Esophagus muscularis mucosa (tissue), 4 donors: ENCODE measurements around the gene MYLK. TPM values are rescaled to one million over a fixed set of nuclear protein-coding genes. Genes with fewer than 3 reads are reported as not detected.
"Not testable (repeated sequence)": the region's sequence is repeated elsewhere in the genome, so short reads cannot be mapped to it uniquely, and the experiment has no call there.

Experiments used
- DNase-seq: peaks from one replicate; pipeline ENCODE4 v3.0.0-alpha.2; 2017; ENCODE audit errors: extremely low spot score
- H3K27ac ChIP-seq, 4 donors: fragments of 200-600 bp; sonication (generic); replicated peaks in 1 of 4; 1 replicate in 3 of 4; 2 replicates in 1 of 4; pipeline ENCODE4 v1.5.1; 2016 to 2019; ENCODE audit warnings: mild to moderate bottlenecking in 1 of 4
- H3K27me3 ChIP-seq, 4 donors: fragments of 200-600 bp; sonication (generic); one replicate each; pipeline versions ENCODE4 v1.5.1 to v1.6.0; 2016 to 2019
- H3K36me3 ChIP-seq, 4 donors: fragments of 200-600 bp; sonication (generic); one replicate each; pipeline ENCODE4 v1.5.1; 2016 to 2019
- H3K4me1 ChIP-seq, 4 donors: fragments of 200-600 bp; sonication (generic); one replicate each; pipeline ENCODE4 v1.5.1; 2016 to 2019
- H3K4me3 ChIP-seq, 4 donors: fragments of 200-600 bp; sonication (generic); 1 replicate in 2 of 4; 2 replicates in 2 of 4; pipeline ENCODE4 v1.5.1; 2016 to 2019; ENCODE audit warnings: mild to moderate bottlenecking in 4 of 4, moderate library complexity in 1 of 4
- H3K9me3 ChIP-seq, 4 donors: fragments of 200-600 bp; sonication (generic); 1 replicate in 3 of 4; 2 replicates in 1 of 4; pipeline ENCODE4 v1.5.1; 2016 to 2019
- CTCF ChIP-seq, 3 experiments: fragments of 200-600 bp in 2 of 3; fragments of 450-650 bp in 1 of 3; sonication (generic) in 2 of 3; IDR thresholded peaks; one replicate each; pipeline ENCODE4 v1.5.1; 2017 to 2019; ENCODE audit warnings: antibody characterized with exemption in 3 of 3, mild to moderate bottlenecking in 2 of 3, moderate library complexity in 1 of 3
- EP300 ChIP-seq: sonication (generic); formaldehyde crosslinking; IDR thresholded peaks from one replicate; pipeline ENCODE4 v1.6.1; 2017; ENCODE audit warnings: antibody characterized with exemption
- POLR2A ChIP-seq: fragments of 450-650 bp; IDR thresholded peaks from one replicate; pipeline ENCODE4 v1.6.1; 2017; ENCODE audit warnings: antibody characterized with exemption, moderate library complexity, mild to moderate bottlenecking, low read depth
- POLR2AphosphoS5 ChIP-seq, 2 donors: sonication (generic); formaldehyde crosslinking; IDR thresholded peaks; one replicate each; pipeline ENCODE4 v1.6.1; 2017; ENCODE audit warnings: antibody characterized with exemption in 2 of 2
- WGBS: methylation state at CpG from one replicate; pipeline ENCODE4 v1.1.5; 2018; 5-methylcytosine and 5-hydroxymethylcytosine counted together
- intact Hi-C: fragments of 100-400 bp; cut with DNase I; formaldehyde crosslinking; loops from one replicate; pipeline ENCODE4 v1.15.1; 2023
- total RNA-seq, 4 donors: library from RNA; depleted of rRNA; stranded (reverse); fragments of >200 nt; gene quantifications; one replicate each; pipeline versions ENCODE4 v1.1.0 to v1.2.1, GENCODE V29; 2016

Gene MYLK
- total RNA-seq, 4 donors from 2014 or later, result 1,983 to 3,208 (median 2,554) TPM

DNA sequence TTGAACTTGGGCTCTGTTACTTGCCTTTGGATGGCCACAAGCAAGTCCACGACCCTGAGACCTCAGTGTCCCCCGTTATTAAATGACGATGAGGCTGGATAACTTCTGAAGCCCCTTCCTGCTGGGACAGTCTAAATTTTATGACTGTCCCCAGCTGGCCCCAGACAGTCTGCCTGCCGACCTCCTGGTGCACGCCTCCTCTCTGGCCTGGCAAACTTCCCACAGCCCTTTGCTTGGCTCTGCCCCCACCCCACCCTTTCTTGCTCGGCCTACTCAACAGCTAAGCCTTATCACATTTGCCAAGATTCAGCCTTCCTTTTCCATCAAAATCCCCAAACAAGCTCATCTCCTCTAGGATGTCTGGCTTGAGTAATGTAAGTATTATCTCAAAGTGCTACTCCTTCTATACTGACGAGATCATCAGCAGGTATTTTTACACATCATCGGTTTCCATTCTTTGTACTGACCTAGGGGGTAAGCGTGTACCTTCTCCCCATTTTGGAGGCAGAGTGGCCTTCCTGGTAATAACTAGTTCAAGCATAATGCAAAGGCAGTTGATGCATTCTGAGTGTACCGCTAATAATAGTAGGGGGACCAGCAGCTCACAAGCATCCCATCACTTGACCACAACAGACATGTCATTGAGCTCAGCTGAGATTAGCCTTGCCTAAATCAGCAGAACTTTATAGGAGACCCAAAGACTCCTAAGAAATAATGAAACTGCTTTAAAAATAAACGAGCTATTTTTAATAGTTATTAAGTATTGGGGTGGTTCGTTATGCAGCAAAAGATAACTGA is 178.4 kb downstream of the MYLK start:
- Histone ChIP-seq H3K27ac (peak overlapping the region; percentile 94 to 97 (median 96)), H3K4me3 (no peak overlapping the region), H3K4me1 (peaks cover 5 to 47% (median 46%) of the 10 kb centered on the region in 4 donors), H3K9me3 (no peaks in the 10 kb centered on the region), H3K36me3 (peaks cover 0 to 4% (median 0%) of the 10 kb centered on the region in 4 donors), H3K27me3 (no peaks in the 10 kb centered on the region)
- DNase-seq, result no peak
- no peak for TF ChIP-seq EP300
- no peak for TF ChIP-seq CTCF (IDR thresholded peaks at IDR 0.05)
- WGBS, result 51% methylated on average over 11 of the region's 12 CpGs
- intact Hi-C loops, result no loop called here

DNA sequence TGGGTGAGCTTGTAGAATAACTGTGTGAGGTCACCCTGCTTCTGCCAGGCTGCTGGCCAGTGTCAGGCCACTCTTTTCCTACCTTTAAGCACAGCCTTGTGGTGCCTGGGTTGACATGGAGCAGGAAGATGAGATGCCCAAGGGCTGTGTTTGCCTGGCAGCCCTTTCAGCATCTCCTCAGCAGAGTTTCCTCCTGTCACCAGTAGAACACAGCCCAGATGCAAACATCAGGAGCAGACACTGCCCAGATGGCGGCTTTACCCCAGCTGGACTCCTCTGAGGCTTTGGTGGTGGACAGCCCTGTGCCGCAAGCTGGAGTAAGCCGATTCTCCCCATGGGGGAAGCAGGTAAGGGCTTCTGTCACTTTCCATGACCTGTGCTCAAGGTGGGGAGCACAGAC is 180.5 kb downstream of the MYLK start:
- H3K4me3 ChIP-seq, DNase-seq, H3K36me3 ChIP-seq, H3K27me3 ChIP-seq, H3K9me3 ChIP-seq: not testable (repeated sequence)
- H3K4me1 ChIP-seq, result peaks cover 5 to 47% (median 46%) of the 10 kb centered on the region in 4 donors
- H3K27ac ChIP-seq, result peak overlapping the region; percentile 94 to 97 (median 96)
- intact Hi-C loops, result loop anchor here (5.0 kb wide), 1 partner anchor 51 kb away; no protein-coding TSS in a partner anchor
- WGBS, result 100% methylated on average over 2 of the region's 3 CpGs

DNA sequence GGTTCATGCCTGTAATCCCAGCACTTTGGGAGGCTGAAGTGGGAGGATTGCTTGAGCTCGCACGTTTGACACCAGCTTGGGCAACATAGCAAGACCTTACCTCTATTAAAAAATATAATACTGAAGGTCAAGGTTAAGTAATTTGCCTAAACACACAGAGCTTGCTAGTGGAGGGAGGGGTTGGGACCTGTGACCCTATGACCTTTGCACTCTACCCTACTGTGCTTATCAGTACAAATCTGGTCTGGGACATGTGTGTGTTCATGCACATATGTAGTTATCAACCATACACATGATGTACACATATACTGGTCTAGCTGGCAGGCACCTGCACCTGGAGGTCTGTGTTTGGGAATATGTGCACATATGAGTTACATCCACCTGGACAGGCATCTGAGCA is 181.4 kb downstream of the MYLK start:
- H3K27ac ChIP-seq, result peak overlapping the region; percentile 94 to 97 (median 96)
- peaks cover 5 to 47% (median 46%) of the 10 kb centered on the region in 4 donors for H3K4me1 ChIP-seq
- WGBS, result 59% methylated on average over 2 of the region's 2 CpGs
- no peak for DNase-seq
- no peaks in the 10 kb centered on the region for H3K27me3 ChIP-seq
- H3K9me3 ChIP-seq, result no peaks in the 10 kb centered on the region
- intact Hi-C loops, result loop anchor here (5.0 kb wide), 1 partner anchor 50 kb away; no protein-coding TSS in a partner anchor
- no peaks in the 10 kb centered on the region for H3K36me3 ChIP-seq
- H3K4me3 ChIP-seq, result no peak overlapping the region
- TF ChIP-seq EP300, result no peak
- no peak for TF ChIP-seq POLR2A
- no peak for TF ChIP-seq CTCF (IDR thresholded peaks at IDR 0.05)
- no peak for TF ChIP-seq POLR2AphosphoS5 (IDR thresholded peaks at IDR 0.05)

- peaks cover 5 to 47% (median 46%) of the 10 kb centered on the region in 4 donors for H3K4me1 ChIP-seq
- H3K27me3 ChIP-seq, H3K36me3 ChIP-seq, DNase-seq, H3K9me3 ChIP-seq: not testable (repeated sequence)
- peak overlapping the region; percentile 66 to 81 (median 74) for H3K4me3 ChIP-seq
- peak; percentile 63 to 82 for TF ChIP-seq POLR2AphosphoS5 (IDR thresholded peaks at IDR 0.05)
- peak; percentile 52 to 78 (median 71) for TF ChIP-seq CTCF (IDR thresholded peaks at IDR 0.05)
- intact Hi-C loops, result loop anchor here (5.0 kb wide), 1 partner anchor 50 kb away; no protein-coding TSS in a partner anchor
- peak overlapping the region; percentile 94 to 97 (median 96) for H3K27ac ChIP-seq
- 18% methylated on average over 2 of the region's 2 CpGs for WGBS
Observed at GRCh38 chr3:123702057-123702456, 182.1 kb downstream of the MYLK start.

DNA sequence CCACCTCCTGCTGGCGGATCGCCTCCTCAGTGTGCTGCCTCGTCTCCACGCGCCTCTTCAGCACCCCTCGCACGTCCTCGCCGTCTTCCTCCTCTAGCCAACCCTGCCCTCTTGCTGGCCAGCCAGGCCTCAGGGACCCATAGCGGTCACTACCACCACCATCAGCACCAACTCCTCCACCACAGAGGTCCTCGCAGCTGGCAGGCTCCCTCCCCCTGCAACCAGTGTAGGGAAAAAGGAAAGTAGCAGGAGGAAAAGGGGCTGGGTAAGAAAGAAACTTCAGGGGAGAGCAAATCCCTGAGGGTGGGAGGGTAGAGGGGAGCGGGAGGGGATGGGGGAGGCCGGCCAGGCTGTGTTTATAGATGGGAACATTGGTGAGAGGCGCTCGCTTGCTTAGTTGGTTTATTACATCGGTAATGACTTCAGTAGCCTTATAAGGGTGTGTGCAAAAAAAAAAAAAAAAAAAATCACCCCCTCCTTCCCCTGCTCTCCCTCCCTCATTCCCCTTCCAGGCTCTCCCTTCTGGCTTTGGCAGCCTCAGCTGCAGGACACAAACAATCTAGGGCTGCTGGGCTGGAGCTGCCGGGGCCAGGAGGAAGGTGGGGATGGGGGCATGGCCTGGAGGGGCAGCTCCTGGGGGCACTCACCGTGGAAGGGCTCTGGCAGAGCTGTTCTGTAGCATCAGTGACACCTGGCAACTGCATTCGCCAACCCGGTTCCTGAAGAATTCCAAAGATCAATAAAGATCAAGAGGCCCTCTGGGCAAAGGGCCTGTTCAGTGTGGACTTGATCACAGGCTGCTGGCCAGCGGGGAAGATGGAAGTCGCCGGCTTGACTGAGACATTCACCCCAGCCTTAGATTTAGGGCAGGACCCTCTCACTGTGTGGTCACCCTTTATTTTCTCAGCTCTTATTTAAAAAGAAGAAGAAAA is 183.1 kb downstream of the MYLK start:
- H3K27ac ChIP-seq, result peak overlapping the region; percentile 94 to 97 (median 96)
- 33% methylated on average over 21 of the region's 23 CpGs for WGBS
- H3K9me3 ChIP-seq, result no peaks in the 10 kb centered on the region
- TF ChIP-seq EP300 (no peak), POLR2A (peak; percentile 46), CTCF (IDR thresholded peaks at IDR 0.05) (no peak), POLR2AphosphoS5 (IDR thresholded peaks at IDR 0.05) (peak; percentile 58 to 98)
- peaks cover 6 to 55% (median 54%) of the 10 kb centered on the region in 4 donors for H3K4me1 ChIP-seq
- no peaks in the 10 kb centered on the region for H3K27me3 ChIP-seq
- intact Hi-C loops, result loop anchor here (5.0 kb wide), 1 partner anchor 49 kb away; no protein-coding TSS in a partner anchor
- peak overlapping the region; percentile 66 to 81 (median 74) for H3K4me3 ChIP-seq
- no peaks in the 10 kb centered on the region for H3K36me3 ChIP-seq
- no peak for DNase-seq
